GM21447 (cell line): ENCODE data around the gene MAFB.

Experiments
- ATAC-seq: cut with Tn5 transposase; IDR thresholded peaks from one replicate; pipeline ENCODE4 v1.9.1; 2021; ENCODE audit not compliant: unreplicated experiment

MAFB gene

DNA sequence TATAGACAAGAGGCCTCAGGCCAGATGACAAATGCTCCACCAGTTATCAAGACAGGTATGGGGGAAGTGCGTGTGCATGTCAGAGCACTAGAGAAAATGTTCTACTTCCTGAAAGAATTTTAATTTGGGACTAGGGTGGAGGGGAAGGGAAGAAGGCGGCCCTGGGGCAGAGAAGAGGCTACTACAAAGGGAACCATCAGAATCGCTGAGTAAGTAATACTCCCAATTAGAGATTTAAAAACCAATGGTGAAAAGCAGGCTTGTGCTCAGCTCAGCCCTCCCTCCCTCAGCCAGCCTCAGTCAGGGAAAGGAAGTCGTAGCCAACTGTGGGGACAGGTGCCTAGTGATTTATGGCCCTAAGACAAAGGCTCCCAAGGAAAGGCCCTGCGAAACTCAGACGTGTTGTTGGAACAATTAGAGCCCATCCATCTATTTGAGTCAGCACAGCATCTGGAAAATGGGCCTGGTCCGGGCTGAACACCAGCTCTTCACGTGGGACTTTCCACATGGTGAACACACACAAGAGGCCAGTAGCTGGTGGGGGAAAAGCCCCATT lies 15.0 kb upstream of the MAFB start:
- no peak for ATAC-seq

DNA sequence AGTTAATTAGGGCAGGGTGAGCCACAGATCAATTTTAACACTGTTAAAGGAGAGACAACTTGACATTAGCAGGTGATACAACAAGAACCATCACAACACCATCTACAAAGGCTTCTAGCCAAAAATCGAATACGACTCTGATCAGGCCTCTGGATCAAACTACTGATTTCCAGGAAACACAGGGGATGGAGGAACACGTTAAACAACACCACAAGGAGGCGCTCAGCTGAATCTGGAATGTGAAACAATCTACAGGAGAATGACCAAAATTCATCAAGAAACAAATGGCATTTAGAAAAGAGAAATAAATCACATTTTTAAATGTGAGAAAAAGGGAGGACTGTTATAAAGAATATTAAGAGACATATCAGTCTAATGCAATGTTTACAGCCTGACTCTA lies 13.5 kb upstream of the MAFB start:
- no peak for ATAC-seq

DNA sequence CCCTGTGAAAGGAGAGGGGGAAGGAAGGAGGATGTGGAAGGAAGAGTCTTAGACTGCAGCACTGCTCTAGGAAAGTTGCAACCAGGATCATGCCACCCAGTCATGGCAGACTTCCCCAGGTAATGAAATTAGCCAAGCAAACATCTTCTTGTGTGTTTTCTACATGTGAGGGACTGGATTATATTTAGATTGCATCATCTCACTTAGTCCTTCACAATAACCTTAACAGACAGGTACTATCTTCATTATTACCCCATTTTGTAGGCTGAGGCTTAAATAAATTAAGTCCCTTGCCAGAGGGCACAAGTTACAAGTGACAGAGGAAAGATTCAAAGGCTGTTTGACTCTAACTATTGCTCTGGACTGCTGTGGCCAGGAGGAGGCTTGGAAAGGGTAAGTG lies 9.7 kb upstream of the MAFB start:
- no peak for ATAC-seq

DNA sequence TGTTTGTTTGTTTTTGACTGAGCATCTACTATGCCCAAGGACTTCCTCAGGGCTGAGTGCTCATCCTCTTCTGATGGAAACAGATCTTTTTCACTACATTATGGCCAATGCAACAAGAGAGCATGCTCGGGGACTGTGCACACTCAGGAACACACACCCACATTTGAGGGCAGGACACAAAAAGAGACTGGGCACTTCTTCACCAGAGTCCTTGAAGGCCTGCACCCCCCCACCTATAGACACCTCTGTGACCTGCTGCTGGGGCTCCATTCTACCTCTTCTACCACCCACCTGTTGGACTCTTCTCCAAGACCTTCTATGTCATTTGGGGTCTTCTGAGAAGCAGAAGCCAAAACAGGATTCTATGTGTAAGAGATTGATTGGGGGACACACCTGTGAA lies 9.2 kb upstream of the MAFB start:
- ATAC-seq = no peak

DNA sequence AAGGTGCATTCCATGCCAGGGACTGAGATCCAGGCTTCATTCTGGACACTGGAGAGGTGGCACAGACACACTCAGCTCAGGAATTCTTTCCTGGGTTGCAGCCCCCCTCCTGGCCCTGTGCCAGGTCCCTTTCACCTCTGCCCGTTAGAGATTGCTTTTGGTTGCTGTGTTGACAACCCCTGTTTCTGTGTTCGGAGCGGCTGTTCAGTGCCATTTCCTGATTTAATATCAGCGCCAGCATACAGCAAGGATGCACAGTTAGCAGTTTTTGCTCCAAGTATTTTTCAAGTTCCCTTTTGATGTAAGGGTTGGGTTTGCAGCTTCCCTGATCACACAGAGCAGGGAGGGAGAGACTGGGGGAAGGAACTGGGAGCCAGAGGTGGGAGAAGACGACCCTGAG lies 8.5 kb upstream of the MAFB start:
- ATAC-seq = no peak

DNA sequence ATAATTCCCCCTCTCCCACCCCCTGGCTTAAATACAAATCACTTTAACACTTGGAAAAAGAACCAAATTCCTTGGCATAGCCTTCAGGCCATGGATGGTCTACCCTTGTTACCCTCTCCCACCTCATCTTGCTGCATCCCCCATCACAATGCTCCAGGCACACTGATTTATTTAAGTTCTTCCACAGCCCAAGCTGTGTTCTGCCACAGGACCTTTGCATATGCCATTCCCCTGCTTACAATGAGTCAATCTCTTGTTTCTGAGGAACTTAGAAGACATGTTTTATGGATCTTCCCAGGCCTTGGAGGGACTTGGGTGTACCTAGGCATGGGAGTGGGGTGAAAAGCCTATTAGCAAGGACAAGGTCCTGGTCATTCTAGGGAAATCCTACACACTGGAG lies 6.2 kb upstream of the MAFB start:
- ATAC-seq = no peak

DNA sequence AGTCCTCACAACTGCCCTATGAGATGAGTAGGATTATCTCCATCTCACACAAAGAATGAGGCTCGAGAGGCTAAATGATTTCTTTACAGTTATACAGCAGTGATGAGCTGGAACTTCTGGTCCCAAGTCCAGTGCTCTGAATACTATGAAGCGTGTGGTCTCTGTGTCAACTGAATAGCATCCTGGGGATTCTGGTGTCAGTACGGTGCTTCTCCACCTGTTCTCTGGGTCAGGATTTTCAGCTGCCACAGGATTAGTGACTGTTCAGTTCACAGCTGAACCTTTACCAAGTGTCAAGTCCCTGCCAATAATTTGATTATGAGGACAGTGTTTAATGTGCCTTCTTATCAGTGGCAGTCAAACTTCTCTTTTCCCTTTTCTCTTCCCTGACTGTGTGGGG lies 5.2 kb upstream of the MAFB start:
- no peak for ATAC-seq

DNA sequence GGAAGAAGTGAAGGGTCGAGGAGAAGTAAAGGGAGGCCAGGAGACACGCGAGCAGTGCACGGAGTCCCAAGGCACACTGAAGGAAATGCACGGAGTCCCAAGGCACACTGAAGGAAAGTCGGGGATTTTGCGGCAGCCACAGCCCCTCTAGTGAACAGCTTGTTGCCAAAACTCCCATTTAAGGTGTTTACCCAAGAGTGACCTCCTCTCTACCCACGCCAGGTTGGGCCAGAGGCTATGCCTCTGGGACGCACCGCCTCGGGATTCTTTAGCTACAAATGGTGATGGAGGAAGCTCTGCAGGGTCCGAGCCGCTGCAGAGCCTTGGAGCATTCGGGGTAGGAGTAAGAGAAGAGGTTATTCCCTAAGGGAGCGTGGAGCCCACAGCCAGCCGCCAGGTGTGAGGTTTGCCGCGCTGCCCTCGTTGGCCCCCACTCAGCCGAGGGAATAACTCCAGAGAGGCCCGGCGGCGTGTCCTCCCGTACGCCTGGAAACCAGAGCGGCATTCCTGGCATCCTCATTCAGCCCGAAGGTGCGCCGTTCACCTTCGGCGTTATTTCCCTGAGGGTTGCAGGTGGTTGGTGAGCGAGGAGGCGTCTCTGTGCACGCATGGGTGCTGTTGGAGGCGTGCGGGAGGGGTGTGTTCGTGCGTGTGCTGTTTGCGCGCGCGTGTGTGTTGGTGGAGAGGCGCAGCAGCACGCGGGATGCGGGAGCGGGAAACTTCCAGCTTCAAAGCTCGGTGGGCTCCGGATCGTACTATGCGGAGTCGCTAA lies 3.4 kb upstream of the MAFB start:
- ATAC-seq = no peak

DNA sequence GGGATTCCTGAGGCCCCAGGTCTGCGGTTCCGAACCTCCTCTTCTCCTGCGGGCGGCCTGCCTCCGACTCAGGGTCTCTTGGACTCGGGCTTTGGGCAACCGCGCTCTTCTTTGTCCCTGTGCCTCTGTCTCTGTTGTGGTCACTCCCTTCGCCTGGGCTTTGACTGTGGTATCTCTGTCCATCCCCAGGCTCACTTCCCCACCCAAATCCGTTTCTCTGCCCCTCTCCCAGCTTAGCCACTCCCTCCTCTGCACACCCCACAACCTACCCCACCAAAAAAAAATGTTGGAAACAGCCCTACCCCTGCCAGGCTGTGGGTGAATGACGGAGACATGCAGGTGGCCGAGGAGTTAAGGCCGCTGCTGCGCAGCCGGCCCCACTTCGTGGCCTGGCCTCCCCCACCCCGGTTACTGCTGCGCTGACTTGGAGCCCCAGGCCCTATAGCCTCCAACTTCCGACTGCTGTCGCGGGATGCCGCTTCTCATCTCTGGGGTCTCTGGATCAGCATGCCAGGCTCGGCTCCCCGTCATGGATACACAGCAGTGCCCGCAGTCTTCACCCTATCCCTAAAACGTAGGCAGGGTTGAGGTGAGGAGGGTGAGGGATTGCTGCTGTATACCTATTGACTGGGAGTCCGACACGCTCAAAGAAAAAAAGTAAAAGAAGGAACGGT lies 2.7 kb upstream of the MAFB start:
- ATAC-seq = no peak

DNA sequence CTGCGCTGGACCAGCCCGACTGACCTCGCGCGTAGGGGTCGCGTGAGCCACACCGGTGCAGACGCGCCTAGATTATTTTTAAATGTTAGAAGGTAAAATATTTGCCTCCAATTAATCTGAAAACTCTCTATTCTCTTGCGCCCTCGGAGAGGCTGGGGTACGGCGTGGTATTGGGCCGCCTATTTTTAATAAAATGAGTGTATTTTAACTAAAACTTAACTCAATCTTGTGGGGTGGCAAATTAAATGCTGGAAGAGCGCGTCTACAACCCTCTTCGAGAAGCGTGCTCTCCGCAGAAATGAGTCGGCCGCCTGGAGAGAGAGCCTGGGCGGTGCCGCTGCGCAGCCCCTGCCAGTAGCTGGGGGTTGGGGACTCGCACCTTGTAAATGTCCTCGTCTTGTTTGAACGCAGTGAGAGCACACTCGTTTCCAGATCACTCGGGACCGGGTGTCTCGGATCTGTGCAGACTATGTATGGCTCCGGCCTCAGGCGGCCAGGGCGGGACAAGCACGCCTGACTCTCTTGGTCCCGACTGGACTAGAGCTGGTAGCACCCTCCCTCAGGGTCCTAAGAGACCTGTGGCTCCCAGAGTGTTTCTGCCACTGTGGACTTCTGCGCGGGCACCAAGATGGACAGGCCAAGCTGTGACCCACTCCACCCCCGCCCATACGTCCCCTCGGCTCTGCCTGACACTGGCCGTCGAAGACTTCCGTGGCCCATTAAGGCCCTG lies 2.0 kb upstream of the MAFB start:
- ATAC-seq = no peak

DNA sequence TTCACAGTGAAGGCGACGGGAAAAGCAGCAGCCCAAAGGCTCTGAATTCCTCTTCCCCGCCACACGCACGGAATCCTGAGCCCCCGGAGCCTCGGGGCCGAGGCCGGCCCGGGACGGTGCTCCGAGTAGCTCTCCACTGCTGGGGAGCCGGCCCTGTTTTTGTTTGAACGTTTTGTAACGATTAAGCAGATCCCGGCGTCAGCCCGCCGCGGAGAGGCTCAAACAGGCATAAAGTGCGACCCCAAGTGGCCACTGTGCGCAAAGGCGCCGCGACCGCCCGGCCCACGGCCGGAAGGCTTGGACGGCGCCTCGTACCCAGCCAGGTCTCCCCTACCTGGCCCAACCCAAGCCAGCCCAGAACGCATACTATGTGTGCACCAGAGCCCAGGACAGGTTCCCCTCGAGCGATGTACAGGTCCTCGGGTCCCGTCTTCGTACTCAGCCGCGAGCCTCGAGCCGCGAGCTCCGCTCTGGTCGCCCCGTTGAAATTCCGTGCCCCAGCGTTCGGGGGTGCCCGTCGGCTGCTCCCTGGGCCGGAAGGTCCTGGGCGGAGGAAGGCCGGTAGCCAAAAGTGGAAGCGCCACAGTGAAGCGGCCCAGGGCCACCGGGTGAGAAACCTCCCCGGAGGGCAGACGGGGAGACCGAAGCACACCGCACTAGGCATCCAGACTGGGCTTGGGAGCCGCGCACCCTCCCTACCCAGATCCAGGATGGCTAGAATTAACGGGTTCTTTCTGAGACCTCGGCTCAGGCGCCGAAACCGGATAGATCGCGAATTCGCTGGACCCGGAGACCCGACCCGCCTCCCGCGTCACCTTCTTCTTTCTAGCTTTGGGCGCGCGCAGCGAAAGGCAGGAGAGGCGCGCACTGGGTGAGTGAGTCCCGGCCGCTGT lies 1.2 kb upstream of the MAFB start:
- ATAC-seq = peak; percentile 47

DNA sequence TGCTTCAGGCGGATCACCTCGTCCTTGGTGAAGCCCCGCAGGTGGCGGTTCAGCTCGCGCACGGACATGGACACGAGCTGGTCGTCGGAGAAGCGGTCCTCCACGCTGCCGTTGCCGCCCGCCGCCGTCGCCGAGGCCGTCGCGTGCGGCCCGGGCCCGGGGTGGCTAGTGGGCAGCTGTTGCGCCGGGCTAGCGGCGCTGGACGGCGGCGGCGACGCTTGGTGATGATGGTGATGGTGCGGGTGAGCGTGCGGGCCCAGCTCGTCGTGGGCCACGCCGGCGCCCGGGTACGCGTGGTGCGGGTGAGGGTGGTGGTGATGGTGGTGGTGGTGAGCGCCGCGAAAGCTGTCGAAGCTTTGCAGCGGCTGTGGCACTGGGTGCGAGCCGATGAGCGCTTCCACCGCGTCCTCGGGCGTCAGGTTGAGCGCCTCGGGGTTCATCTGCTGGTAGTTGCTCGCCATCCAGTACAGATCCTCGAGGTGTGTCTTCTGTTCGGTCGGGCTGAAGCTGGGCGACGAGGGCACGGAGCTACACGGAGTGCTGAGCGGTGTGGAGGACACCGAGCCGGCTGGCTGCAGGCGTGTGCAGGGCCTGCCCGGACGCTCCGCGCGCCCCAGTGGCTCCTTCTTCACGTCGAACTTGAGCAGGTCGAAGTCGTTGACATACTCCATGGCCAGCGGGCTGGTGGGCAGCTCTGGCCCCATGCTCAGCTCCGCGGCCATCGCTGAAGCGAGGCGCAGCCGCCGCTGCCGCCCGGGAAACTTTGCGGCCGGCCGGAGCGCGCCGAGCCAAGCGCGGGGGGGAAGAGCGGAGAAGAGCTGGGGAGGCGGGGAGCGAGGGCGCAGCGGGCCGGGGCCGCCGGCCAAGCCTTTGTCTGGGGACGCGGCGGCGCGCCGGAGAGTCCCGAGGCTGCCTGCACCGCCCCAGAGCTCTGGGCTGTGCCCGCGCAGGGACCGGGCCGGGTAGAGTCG lies 622 bp downstream of the MAFB start:
- ATAC-seq = no peak

DNA sequence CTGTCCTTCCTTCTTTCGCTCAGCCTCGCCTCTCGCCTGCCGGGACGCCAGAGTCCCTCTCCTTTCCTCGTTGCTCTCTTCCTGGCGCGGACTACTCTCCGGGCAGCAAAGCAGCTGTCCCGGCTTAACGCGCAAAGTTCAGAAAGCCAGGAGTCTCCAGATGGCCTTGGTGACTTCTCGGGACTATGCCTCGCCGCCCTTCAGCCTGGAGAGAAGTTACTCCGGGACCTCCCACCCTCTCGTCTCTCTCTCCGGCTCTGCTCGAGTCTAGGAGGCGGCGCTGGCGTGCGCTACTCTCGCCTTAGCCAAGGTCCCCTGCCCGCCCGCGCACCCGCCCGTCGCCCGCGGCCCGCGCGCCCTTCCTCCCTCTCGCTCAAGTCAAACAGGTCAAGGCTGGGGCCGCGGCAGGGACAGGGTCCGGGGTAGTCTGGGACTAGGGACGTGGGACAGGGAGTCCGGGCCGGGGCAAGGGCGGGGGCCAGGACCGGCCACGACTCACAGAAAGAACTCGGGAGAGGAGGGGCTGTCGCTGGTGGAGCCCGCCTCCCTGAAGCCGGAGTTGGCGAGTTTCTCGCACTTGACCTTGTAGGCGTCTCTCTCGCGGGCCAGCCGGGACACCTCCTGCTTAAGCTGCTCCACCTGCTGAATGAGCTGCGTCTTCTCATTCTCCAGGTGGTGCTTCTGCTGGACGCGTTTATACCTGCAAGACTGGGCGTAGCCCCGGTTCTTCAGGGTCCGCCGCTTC lies 1.5 kb downstream of the MAFB start:
- ATAC-seq = no peak

DNA sequence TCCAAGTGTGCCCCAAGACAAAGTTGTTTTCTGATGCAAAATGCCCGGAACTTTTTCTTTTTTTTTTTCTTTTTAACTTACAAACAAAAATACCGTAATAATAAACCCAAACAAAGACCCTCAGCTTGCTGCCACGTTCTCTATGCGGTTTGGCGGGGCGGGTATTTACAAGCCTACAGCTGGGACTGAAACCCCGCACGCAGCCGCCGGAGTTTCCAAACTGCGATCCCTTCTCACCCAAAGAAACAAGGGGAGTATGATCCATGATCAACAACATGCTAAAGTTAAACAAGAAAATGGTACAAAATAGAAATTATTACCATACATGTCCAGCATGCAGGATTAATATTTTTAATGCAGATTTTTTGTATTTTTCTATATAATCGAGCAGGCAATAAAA lies 2.1 kb downstream of the MAFB start:
- ATAC-seq = no peak

DNA sequence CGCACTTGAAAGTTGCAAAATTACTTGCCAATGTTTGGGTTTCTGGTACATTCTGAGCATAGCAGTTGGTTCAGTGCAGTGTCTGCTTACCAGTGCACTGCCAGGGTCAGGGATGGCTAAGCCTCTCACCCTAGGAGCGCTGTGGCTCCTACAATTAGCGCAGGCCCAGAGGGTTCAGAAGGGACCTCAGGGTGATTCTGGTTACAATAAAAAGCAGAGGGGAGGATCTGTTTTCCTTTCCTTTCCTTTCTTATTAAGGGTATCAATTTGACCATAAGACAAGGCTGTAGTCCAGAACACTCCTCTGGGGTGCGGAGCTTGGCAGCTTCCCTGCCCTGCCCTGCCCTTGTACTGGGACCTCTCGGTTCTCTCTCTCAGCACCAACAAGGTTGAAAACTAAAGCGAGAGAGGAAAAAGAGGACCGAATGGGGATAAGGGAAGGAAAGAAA lies 2.6 kb downstream of the MAFB start:
- ATAC-seq = no peak

DNA sequence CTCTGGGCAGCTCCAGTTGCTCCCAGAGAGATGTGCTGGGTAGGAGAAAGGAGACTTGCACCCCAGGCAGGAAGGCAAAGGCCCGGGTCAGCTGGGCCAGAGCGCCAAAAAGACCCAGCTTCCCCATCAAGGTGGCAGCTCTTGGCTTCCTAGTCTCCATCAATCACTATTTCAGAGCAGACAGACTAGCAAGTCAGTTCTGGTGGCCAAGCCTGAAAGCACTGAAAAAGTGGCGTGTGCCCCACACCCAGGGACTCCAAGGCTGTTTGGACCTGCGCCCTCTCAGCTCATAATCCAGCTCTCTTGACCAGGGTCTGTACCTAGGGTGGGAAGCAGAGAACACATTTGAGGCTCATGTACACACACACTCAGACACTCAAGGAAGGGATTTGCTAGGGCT lies 3.7 kb downstream of the MAFB start:
- no peak for ATAC-seq

DNA sequence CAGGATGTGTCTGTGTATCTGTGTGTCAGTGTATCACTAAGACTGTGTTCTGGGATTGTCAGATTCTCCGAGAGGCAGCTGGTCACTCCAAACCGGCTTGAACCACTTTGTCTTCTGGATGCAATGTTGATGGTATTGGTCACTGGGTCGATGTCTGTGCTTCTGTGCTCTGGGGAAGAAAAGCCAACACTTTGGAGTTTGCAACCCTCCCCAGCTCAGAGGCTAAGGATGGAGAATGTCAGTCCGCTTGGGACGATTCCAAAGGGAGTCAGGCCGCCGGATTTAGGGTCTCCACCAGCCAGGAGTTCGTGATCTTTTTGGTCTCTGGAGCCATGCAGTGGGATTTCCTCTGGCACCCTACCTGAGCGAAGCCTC lies 5.2 kb downstream of the MAFB start:
- no peak for ATAC-seq

DNA sequence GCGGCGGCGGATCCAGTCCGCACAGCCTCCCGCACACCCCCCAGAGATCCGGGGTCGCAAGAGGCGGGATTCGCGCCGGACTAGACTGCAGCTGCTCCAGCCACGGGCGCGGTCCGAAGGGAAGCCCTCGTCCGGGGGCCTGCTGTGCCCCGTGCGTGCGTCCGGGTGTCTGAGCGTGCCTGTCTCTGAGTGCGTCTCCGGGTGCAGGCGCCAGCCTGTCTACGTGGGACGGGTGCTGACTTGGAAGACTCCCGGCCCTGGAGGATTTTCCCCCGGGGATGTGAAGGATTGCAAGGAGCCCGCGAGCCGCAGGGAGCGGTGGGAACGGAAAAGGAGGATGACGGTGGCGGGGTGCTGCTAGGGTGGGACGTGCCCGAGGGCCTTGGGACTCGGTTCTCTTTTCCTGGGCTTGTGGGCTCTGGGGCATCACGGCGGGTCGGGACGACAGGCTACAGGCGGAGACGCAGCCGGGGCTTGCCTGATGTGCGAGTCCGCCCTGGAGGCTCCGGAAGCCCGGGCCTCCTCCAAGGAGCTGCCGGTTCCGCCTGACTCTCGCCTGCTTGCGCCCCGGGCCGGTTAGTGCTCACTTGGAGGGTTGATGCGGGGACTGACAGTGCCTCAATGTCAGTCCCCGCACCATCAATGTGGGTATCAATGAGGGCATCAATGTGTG lies 5.7 kb downstream of the MAFB start:
- no peak for ATAC-seq
